Activated CD8-positive, alpha-beta memory T cell treated with anti-CD3 and anti-CD28 coated beads for 24 hours (primary cell): ENCODE measurements around the gene SLC25A31.

Experiments
- DNase-seq: peaks from one replicate; pipeline ENCODE4 v3.0.0-alpha.2; 2020

The SLC25A31 gene

DNA sequence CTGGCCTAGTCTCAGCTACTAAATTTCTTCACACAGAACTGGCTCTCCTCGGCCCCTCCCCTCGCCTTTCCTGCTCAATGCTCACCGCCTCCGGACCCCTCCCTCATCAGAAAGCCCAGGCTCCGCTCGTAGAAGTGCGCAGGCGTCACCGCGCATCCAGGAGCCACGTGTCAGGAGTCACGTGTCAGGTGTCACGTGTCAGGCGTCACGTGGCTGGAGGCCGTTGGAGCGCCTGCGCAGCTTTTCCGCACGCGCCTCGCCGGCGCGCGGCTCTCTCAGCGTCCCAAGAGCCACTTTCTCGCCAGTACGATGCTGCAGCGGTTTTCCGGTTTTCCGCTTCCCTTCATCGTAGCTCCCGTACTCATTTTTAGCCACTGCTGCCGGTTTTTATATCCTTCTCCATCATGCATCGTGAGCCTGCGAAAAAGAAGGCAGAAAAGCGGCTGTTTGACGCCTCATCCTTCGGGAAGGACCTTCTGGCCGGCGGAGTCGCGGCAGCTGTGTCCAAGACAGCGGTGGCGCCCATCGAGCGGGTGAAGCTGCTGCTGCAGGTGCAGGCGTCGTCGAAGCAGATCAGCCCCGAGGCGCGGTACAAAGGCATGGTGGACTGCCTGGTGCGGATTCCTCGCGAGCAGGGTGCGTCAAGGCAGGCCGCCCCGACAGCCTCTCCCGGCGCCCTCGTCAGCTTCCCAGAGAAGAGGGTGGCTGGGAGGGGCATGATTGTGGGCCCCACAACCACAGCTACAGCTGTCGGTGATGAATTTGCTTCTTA, at the start of gene SLC25A31:
Gene SLC25A31 (plus strand): TSS at position 259 of the 772 bp plus-strand sequence. CDS start 146 bp downstream, at position 405.
- no peak for DNase-seq

DNA sequence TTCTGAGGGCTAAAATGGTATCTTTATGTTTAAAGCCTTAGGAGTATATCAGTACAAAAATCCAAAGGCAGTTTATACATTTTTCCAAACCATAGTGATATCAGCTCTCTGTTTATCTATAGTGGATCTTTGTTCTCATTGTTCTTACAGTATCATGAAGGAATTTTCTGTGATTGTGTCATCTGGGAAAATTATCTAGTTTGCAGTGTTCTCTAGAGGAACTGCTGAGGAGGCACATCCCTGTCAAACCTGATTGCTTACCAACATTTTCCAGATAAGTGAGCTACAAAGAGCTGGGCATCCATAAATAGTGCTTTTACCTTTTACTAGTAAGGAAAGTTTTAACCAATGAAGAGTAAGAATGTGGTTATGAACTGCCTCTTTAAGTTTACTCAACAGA, 44.9 kb upstream of the SLC25A31 start:
- no peak for DNase-seq

DNA sequence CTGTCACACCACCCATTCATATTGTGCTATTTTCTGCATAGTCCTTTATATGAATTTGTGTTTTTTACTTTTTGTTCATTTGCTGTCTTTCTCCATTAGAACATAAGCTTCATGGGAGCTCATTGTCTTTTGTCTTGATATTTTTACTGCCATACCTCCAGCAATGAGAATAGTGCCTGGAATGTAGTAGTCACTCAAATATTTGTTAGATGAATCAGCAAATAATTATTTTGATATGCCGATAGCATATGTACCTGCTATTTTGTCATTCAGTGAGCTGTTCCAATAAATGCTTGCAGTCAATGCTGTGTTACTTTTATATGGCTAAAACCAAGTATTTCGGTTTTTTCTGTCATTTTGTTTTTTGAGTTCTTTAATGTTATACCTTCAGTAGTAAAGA, 43.5 kb upstream of the SLC25A31 start:
- no peak for DNase-seq

DNA sequence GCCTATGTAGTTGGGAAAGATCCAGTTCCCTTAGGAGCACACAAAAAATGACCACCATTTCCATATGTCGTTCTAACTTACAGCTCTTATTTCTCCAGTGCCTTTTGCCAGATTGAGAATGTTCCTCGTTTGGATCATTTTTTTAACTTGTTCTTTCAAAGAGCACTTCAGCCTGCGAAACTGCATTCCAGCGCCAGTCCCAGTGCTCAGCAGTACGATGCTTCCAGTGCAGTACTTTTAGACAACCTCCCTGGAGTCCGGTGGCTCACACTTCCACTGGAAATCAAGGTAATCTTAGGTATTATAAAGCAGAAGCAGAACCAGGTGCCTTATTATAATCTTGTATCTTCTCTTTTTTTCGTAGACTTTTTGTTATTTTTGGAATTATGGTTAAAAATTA, 42.6 kb upstream of the SLC25A31 start:
- DNase-seq: no peak

DNA sequence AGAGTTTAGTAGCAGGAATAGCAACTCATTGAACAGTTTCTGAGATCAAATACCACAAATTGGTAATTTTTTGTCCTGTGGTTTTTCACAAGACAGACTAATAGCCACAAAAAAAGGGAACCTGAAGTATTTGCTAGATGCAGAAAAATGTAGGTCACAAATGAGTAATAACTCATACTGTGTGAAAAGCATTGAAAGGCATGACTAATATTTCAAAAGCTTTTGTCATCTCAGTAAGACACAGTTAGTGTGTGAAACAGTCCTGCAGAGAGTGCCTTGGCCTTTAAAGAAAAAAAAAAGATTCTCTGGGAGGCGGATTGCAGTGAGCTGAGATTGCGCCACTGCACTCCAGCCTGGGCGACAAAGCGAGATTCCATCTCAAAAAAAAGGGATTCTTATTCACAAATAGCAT, 31.4 kb upstream of the SLC25A31 start:
- DNase-seq: no peak

DNA sequence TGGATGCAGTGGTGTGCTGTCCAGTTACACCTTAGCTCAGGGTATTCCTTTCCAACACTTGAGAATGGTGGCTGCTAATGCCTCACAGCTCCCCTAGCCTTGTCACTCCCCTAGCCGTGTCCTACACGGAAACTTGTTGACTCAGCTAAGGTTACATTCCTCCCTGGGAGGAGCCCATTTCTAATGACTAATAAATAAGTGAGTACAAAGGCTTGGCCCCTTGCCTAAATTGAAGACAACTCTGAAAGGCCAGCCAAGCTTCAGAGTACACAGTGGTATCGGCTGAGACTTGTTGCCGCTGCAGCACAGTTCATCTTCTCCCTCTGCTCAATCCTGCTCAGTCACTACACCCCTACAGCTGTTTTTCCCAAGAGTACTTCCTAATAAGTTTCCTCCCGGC, 21.2 kb upstream of the SLC25A31 start:
- DNase-seq: no peak

DNA sequence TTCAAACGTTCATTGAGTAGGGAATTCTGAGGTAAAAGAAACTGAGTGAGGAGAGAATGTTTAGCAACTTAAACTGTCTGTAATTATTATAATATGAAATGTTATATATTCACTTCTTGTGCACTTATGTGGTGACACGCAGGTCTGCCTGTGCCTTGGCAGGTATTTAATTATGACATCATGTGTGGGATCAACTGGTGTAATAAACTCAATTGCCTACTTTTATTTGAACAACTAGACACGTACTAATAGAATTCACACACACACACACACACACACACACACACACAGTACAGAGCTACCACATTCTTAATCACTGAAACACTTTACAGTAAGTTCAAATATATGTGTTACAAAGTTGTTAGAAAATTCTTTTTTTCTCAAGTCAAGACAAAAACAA, 20.7 kb upstream of the SLC25A31 start:
- no peak for DNase-seq

DNA sequence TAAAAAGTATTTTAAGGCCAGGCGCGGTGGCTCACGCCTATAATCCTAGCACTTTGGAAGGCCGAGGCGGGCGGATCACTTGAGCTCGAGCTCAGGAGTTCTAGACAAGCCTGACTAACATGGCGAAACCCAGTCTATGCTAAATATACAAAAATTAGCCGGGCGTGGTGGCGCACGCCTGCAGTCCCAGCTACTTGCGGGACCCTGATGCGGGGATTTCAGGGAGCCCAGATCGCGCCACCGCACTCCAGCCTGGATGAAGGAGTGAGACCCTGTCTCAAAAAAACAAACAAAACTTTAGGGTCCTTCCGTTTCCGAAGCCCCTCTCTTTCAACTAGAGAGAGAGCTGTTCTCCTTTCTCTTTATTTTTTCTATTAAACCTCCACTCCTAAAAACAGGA, 1.2 kb downstream of the SLC25A31 start:
- no peak for DNase-seq

DNA sequence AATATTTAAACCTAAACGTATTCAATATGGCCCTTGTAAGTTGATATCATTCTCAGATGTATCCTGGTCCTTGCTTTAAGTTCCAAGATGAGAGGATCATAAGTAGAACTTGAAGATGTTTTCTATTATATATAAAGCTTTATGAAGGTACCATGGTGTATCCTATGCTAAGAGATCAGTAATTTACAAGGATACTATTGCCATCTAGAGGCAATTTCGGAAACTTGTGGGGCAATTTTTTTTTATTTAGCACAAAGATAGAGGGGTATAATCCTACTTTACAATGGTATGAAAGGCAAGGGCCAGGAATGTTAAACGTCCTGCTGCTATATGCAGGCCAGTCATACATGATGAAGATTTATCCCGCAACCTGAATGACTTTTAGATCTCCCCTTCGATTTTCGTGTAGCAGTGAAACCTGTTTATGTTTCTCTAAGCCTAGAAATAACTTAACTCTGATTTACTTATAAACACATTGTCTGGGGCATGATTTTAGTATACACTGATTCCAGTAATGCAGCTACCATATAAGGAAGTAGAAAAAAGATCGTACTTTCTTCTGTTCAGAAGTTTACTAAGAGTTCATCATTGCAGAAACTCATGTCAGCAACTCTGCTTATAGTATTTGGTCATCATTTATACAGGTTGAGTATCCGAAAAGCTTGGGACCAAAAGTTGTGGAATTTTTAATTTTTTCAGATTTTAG, 2.6 kb downstream of the SLC25A31 start:
- DNase-seq: no peak

DNA sequence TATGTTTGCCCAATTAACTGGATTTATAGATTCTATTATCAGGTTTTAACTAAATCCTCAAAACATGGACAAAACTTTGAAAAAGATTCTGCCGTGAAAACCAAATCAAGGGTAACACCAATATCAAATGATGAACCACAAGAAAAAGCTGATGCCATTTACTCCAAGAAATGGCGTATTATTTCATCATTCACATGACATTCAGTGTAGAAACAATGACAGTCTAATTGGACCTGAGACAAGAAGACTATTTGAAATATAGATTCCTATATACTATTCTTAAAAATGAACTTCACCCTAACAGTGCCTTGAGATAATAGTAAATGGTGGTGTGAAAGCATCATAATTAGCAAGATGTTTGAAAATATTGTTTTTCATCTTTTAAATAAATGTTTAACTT, 4.8 kb downstream of the SLC25A31 start:
- no peak for DNase-seq

DNA sequence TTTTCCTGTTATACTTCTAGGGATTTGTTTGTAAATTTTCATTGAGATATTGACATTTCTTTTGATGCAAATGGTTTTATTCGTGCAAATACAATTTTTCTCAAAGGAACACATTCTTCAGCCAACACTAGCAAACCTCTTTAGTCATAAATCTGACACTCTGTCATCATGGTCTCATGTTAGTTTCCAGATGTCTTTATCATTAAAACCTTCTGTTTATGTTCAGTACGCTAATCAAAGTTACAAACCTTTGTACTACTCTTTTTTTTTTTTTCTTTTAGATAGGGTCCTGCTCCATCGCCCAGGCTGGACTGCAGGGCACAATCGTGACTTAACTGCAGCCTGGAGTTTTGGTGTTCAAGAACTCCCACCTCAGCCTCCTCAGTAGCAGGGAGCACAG, 7.1 kb downstream of the SLC25A31 start:
- no peak for DNase-seq

DNA sequence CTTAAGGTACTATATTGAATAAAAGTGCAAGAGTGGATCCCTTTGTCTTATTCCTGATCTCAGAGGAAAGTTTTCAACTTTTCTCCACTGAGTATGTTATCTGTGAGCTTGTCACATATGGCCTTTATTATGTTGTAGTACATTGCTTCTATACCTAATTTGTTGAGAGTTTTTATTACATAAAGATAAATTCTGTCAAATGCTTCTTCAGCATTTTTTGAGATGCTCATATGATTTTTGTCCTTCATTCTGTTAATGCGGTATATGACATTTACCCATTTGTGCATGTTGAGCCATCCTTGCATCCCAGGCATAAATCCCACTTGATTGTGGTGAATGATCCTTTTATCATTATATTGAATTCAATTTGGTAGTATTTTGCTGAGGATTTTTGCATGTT, 11.0 kb downstream of the SLC25A31 start:
- DNase-seq: no peak

DNA sequence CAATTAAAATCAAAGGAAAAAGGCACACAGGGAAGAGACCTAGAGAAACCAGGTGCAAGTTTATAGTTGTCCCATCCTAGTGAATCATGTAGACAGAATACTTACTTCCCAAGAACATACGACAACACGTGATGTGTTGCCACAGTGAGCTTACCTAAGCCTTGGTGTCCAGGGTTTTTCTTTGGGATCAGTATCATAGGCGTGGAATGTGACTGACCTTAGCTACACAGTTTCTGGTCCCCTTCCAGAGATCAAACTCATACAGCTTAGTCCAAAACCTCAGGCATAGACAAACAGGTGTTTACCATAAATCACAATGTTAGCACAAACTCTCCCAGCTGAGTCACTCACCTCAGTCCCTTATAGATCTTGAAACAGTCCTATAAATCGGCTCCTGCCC, 17.7 kb downstream of the SLC25A31 start:
- no peak for DNase-seq

DNA sequence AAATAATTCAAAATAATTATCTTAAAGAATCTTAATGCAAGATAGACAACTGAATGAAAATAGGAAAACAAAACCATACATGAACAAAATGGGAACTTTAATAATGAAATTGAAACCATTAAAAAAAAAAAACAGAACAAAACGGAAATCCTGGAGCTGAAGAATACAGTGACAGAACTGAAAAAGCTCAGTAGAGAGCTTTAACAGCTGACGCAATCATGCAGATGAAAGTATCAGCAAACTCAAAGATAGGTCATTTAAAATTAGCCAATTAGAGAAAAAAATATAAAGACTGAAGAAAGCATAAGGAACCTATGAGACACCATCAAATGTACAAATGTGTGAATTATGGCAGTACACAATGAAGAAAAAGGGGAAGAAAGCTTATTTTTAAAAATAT, 18.8 kb downstream of the SLC25A31 start:
- DNase-seq: no peak

DNA sequence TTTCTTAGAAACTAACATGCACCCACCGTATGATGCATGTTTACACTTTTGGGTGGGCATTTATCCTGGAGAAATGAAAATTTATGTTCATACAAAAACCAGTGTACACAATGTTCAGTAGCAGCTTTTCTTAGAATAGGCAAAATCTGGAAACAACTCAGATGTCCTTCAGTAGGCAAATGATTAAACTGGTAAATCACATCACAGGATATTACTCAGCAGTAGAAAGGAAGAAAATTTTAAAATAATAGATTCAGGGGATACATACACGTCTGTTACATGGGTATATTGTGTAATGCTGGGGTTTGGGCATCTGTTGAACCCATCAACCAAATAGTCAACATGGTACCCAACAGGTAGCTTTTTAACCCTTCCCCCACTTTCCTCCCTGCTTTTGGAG, 26.7 kb downstream of the SLC25A31 start:
- DNase-seq: no peak

DNA sequence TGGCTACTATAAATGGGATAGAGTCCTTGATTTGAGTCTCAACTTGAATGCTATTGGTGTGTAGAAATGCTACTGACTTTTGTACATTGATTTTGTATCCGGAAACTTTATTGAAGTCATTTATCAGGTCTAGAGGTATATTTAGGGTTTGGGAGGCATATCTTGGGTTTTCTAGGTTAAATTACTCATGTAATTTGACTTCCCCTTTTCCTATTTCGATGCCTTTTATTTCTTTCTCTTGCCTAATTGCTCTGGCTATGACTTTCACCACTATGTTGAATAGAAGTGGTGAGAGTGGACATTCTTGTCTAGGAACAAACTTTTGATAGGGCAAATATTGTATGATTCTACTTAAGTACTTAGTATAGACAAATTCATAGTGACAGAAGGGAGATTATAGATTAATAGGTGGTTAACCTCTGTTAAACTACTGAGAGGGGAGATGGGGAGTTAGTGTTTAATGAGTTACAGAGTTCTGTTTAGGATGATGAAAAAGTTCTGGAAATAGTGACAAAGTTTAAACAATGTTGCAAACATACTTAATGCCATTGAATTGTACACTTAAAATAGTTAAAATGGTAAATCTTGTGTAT, 29.1 kb downstream of the SLC25A31 start:
- DNase-seq: no peak

DNA sequence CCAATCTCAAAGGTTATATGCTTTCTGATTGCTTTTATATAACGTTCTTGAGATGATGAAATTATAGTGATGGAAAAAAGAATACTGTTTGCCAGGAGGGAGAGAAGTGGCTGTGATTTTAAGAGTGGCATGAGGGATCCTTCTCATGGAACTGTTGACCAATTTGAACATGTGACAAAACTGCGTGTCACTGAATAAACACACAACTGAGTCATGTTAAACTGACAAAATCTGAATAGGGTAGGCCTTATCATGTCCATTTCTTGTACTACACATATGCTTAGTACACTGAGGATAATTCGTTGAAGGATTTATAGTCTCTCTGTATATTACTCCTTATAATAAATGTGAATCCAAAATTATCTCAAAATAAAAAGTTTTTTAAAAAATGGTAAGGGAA, 29.7 kb downstream of the SLC25A31 start:
- no peak for DNase-seq

DNA sequence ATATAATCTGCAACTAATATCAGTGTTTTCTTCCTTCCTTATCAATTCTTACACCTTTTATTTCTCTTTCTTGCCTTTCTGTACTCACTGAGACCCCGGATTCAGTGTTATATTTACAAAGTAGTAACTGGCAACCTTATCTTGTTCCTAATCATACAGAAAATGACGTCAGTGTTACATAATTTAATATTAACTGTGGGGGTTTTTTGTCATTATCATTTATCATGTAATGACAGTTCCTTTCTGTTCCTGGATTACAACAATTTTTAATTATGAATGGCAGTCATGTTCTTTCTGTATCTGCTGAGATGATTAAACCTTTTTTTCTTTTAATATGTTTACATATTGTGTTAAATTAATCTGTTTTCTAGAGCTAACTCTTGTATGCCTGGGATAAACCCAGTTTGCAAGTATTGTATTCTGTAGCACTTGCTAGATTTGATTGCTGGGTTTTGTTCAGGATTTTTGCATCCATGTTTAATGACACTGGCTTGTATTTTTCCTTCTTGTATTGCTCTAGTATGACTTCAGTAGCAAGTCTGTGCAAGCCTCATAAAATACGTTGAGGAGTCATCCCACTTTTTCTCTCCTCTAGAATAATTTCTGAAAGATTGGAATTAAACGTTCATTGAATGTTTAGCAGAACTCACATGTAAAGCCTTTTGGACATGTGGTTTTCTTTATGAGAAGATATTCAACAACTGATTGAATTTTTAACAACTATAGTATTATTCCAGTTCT, 41.5 kb downstream of the SLC25A31 start:
- DNase-seq: no peak

DNA sequence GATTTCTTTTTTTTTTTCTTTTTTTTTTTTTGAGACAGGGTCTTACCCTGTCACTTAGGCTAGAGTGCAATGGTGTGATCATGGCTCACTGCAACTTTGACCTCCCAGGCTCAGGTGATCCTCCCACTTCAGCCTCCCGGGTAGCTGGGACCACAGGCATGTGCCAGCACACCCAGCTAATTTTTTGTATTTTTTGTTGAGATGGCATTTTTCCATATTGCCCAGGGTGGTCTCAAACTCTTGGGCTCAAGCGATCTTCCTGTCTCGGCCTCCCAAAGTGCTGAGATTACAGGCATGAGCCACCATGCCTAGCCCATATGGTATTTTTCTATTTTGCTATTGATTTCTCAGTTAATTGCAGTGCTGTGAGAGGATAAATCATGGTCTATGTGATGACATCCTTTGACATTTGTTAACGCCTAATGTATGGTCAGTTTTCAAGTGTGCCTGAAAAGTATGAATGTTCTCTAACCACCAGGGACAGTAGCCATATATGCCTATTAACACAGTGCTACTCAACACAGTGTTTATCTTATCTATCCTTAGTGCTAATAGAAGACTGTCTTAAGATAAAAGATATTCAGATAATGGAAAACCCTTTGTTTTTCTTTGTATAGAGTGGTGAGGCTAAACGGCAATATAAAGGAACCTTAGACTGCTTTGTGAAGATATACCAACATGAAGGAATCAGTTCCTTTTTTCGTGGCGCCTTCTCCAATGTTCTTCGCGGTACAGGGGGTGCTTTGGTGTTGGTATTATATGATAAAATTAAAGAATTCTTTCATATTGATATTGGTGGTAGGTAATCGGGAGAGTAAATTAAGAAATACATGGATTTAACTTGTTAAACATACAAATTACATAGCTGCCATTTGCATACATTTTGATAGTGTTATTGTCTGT, 42.8 kb downstream of the SLC25A31 start:
- DNase-seq: no peak

DNA sequence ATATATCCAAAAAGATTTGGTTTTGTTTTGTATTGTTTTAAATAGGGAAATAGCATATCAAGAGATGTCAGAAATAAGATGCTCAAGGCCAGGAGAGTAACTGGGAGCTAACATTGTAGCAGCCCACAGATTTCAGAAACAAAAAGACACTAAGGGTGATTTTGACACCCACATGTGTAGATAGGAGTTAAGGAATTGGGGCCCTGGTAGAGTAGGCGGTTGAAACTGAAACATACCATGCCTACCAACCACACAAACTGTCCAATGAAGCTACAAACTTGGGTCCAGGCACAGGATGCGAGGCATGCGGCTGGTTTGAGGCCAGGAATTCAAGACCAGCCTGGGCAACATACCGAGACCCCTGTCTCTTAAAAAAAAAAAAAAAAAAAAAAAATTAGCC, 45.6 kb downstream of the SLC25A31 start:
- DNase-seq: no peak

DNA sequence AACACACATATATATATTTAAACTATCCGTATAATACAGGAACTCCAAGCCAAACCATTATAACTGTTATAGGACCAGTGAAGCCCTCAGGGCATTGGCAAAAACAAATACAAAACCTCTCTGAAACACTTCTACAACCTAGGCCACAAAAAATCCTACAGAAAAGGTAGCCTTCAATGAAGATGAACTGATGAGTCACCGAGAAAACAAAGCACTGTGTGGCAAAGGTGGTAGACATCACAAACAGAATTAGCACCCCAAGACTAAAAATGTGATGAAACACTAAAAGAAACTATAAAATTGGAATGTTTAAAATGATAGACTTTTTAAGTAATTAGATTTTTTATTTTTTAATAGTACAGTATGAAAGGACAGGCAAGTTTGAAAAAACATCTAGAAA, 46.4 kb downstream of the SLC25A31 start:
- DNase-seq: no peak

DNA sequence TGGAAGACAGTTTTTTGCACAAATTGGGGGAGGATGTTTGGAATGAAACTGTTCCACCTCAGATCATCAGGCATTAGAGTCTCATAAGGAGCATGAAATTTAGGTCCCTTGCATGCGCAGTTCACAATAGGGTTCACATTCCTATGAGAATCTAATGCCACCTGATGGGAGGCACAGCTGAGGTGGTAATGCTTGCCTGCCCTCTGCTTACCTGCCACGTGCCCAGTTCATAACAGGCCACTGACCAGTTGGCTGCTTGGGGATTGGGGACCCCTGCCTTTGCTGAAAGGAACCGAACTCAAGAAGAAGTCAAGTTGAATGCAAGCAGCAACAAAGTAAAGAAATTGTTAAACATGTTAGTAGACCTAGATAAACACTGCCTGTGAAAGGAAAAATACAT, 47.3 kb downstream of the SLC25A31 start:
- DNase-seq: no peak
